RWPE1 (cell line): ENCODE results near the gene D2HGDH.
"Not testable (repeated sequence)": the region's sequence is repeated elsewhere in the genome, so short reads cannot be mapped to it uniquely, and the experiment has no call there.

ENCODE experiments used
- CTCF ChIA-PET: fragments of 350-600 bp; sonication (Branson Sonifier 250); formaldehyde crosslinking; extraction: SDS; loops from one replicate; lab custom pipeline; 2021; lab: Yijun Ruan, JAX
- POLR2A ChIA-PET: fragments of 400-600 bp; formaldehyde crosslinking; extraction: SDS; loops from one replicate; lab custom pipeline; 2020; ENCODE audit warnings: antibody characterized with exemption; ENCODE audit not compliant: low non-redundant PET; lab: Yijun Ruan, JAX
- DNase-seq: peaks from one replicate; pipeline ENCODE4 v3.0.0; 2012; ENCODE audit warnings: low spot score
- H3K27ac ChIP-seq: fragments of 450-650 bp; 2 replicates; pipeline ENCODE4 v1.5.1; 2017
- TF ChIP-seq, protein P1 (sequence below): fragments of 450-650 bp; conservative IDR thresholded peaks from 2 replicates; pipeline ENCODE4 v1.5.1; 2017; ENCODE audit warnings: low read depth, mild to moderate bottlenecking

Gene D2HGDH

DNA sequence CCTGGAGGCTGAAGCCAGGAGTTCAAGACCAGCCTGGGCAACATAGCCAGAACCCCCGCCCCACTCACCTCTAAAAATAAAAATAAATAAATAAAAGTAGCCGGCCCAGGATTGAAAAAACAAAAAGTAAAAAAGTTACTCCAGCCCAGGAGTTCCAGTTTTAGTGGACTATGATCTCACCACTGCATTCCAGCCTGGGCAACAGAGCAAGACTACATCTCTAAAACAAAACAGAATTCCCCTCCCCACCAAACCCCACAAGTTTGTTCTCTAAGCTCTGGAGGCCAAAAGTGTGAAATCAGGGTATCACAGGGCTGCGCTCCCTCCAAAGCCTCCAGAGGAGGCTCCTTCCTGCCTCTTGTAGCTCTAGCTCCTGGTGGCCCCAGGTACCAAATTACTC, 1.7 kb downstream of the D2HGDH start:
- H3K27ac ChIP-seq, result peak overlapping the region; percentile 96
- TF ChIP-seq, protein P1, sequence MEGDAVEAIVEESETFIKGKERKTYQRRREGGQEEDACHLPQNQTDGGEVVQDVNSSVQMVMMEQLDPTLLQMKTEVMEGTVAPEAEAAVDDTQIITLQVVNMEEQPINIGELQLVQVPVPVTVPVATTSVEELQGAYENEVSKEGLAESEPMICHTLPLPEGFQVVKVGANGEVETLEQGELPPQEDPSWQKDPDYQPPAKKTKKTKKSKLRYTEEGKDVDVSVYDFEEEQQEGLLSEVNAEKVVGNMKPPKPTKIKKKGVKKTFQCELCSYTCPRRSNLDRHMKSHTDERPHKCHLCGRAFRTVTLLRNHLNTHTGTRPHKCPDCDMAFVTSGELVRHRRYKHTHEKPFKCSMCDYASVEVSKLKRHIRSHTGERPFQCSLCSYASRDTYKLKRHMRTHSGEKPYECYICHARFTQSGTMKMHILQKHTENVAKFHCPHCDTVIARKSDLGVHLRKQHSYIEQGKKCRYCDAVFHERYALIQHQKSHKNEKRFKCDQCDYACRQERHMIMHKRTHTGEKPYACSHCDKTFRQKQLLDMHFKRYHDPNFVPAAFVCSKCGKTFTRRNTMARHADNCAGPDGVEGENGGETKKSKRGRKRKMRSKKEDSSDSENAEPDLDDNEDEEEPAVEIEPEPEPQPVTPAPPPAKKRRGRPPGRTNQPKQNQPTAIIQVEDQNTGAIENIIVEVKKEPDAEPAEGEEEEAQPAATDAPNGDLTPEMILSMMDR, result no peak
- no peak for DNase-seq
- CTCF ChIA-PET, result interaction anchor here (0.7 kb wide), 2 partner anchors 80 to 136 kb away, joined by 3 read pairs; no protein-coding TSS in a partner anchor
- POLR2A ChIA-PET, result interaction anchor here (0.6 kb wide), 2 partner anchors 18 to 39 kb away, joined by 3 read pairs; no protein-coding TSS in a partner anchor

DNA sequence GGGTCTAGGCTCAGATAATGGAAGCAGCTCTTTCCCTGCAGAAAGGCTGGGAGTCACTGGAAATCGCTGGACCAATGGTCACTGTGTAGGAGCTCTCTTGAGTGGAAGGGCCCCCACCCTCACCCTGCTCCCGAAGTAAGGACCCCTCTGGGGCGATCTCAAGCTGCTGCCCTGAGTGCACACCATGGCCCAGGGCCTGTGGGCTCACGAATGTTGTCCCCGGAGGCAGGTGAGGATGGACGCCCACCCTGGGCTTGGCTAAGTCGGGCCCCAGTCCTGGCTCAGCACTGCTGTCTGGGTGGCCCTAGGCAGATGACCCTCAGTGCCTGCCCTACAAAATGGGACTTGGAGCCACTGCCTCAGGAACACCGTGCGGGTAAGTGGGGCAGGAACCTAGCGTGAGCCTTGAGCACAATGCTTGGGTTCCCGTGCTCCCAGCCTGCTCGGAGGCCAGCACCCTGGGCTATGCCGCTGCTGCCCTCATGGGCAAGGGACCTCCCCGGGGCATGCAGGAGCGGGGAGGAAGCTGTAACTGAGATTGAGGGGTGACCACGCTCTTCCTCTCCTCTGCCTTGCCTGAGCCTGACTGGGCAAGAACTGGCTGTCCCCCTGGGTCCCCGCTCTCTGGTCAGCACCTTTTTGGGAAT, 3.7 kb downstream of the D2HGDH start:
- TF ChIP-seq, protein P1, result no peak
- peak overlapping the region; percentile 96 for H3K27ac ChIP-seq
- POLR2A ChIA-PET, result no interaction called here
- DNase-seq, result no peak
- CTCF ChIA-PET, result interaction anchor here (0.6 kb wide), 1 partner anchor 82 kb away, joined by 3 read pairs; no protein-coding TSS in a partner anchor

DNA sequence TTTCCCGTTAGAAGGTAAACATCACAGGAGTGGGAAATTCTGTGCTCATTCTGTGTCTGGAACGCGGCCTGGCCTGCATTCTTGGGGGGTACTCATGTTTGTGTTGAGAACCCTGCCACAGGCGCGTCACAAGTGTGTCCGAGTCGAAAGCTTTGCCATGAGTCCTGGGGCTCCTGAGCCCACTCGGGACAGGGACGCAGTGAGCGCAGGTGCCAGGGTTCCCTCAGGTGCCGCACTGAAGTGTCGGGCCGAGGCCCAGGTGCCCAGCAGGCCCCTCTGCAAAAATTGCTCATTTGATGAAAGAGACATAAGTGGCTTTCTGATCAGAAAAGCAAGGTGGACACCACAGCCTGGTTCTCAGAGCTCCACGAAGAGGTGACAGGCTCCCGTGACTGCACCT, 4.7 kb downstream of the D2HGDH start:
- TF ChIP-seq, protein P1, result no peak
- DNase-seq, result no peak
- H3K27ac ChIP-seq, result peak overlapping the region; percentile 96; the same call in 1 of the 2 replicates
- ChIA-PET CTCF (no interaction called here), POLR2A (no interaction called here)

DNA sequence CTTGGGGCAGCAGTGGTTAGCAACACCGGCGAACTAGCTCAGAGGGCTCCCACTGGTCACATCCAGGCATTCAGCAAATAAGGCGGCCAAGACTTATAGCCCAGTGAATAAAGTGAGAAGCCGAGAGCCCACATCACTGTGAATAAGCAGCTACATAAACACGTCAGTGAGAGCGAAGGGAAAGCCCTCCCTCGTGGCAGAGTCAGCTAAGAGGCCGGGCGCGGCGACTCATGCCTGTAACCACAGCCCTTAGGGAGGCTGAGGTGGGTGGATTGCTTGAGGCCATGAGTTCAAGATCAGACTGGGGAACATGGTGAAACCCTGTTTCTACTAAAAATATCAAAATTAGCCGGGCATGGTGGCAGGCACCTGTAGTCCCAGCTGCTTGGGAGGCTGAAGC, 5.2 kb downstream of the D2HGDH start:
- ChIA-PET POLR2A (no interaction called here), CTCF (no interaction called here)
- no peak for DNase-seq
- TF ChIP-seq, protein P1, result no peak
- H3K27ac ChIP-seq, result peak overlapping the region; percentile 96; the same call in 1 of the 2 replicates

DNA sequence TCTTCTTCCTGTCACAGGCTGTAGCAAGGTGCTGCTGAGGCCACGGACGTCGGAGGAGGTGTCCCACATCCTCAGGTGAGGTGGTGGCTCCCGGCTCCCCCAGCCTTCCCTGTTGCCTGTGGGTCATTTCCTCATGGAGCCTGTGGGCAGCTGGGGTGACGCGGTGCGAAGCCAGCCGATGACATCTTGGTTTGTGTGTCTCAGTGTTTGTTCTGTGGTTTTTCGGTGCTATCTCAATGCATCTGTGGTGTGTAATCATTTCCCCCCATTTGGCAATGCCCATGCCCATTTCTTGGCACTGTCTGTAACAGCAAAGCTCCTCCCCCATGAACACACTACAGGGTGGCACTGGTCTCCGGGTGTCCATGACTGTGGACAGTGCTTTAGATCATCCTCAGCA, 6.6 kb downstream of the D2HGDH start:
- ChIA-PET CTCF (no interaction called here), POLR2A (no interaction called here)
- DNase-seq, result no peak
- TF ChIP-seq, protein P1, result no peak
- H3K27ac ChIP-seq, result peak overlapping the region; percentile 29

DNA sequence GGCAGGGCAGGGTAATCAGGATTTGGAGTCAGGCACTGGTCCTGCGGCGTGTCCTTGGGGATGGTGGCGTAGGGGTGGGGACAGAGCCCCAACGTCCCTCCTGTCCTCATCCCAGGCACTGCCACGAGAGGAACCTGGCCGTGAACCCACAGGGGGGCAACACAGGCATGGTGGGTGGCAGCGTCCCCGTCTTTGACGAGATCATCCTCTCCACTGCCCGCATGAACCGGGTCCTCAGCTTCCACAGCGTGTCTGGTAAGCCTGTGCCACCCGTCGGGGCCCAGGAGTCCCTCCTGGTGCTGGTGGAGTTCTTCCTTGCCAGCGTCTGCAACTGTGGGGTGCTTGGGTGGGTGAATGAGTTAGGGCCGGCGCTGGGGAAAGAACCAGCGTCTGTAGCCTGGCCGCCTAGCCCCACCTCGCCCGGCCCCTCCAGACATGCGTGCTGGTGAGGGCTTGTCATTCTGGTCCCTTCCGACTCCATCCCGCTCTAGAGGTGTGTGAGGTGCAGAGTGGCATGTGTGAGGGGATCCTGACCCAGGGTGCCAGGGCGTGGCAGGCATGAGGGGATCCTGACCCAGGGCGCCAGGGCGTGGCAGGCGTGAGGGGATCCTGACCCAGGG, 8.0 kb downstream of the D2HGDH start:
- no peak for DNase-seq
- peak overlapping the region; percentile 35; the same call in 1 of the 2 replicates for H3K27ac ChIP-seq
- CTCF ChIA-PET, result no interaction called here
- POLR2A ChIA-PET, result no interaction called here
- TF ChIP-seq, protein P1, result no peak

DNA sequence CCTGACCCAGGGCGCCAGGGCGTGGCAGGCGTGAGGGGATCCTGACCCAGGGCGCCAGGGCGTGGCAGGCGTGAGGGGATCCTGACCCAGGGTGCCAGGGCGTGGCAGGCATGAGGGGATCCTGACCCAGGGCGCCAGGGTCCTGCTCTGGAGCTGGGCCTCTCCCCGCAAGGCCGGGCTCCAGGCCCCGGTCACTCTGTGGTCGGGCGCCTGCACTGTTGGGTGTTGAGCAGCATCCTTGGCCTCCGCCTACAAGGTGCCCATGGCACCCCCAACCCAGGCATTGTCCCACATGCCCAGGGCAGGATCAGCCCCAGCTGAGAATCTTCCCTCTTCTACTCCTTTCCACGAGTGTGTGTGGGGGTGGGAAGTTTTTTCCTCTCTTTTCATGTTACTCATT, 8.6 kb downstream of the D2HGDH start:
- H3K27ac ChIP-seq, DNase-seq, POLR2A ChIA-PET, CTCF ChIA-PET: not testable (repeated sequence)
